Lung (tissue), 12 donors: ENCODE results near the gene STAT3. TPM values are rescaled to one million over a fixed set of nuclear protein-coding genes. Genes with fewer than 3 reads are reported as not detected.

ENCODE experiments used
- ATAC-seq: fragments of 200-7000 bp; cut with Tn5 transposase; one replicate; pipeline ENCODE4 v1.9.1; 2020; ENCODE audit warnings: moderate number of reproducible peaks; ENCODE audit not compliant: insufficient read depth, low FRiP score
- DNase-seq, 3 donors: peaks; one replicate each; pipeline ENCODE4 v3.0.0-alpha.2; 2013 to 2017
- H3K27ac ChIP-seq, 2 donors: one replicate each; pipeline ENCODE4 v1.5.1; 2013; ENCODE audit warnings: mild to moderate bottlenecking in 2 of 2, moderate library complexity in 2 of 2, control low read depth in 1 of 2, inconsistent platforms in 1 of 2, low read depth in 1 of 2, low read length in 1 of 2
- H3K27me3 ChIP-seq, 3 donors: one replicate each; pipeline ENCODE4 v1.5.1; 2013; ENCODE audit warnings: low read length in 2 of 3; ENCODE audit not compliant: control insufficient read depth in 3 of 3, insufficient read depth in 3 of 3
- H3K36me3 ChIP-seq, 4 donors: one replicate each; pipeline ENCODE4 v1.5.1; 2013; ENCODE audit warnings: low read length in 4 of 4, mild to moderate bottlenecking in 1 of 4, moderate library complexity in 1 of 4; ENCODE audit not compliant: control insufficient read depth in 4 of 4, insufficient read depth in 4 of 4
- H3K4me1 ChIP-seq, 5 donors: one replicate each; pipeline ENCODE4 v1.5.1; 2013; ENCODE audit warnings: low read length in 5 of 5, mild to moderate bottlenecking in 2 of 5, moderate library complexity in 1 of 5; ENCODE audit not compliant: control insufficient read depth in 5 of 5, insufficient read depth in 5 of 5
- H3K4me3 ChIP-seq: one replicate; pipeline ENCODE4 v1.5.1; 2013; ENCODE audit warnings: mild to moderate bottlenecking, control low read depth, moderate library complexity
- H3K9ac ChIP-seq, 2 donors: one replicate each; pipeline ENCODE4 v1.5.1; 2013; ENCODE audit warnings: low read length in 2 of 2, control low read depth in 1 of 2; ENCODE audit not compliant: insufficient read depth in 1 of 2
- H3K9me3 ChIP-seq, 4 donors: one replicate each; pipeline ENCODE4 v1.5.1; 2013; ENCODE audit warnings: low read length in 3 of 4, mild to moderate bottlenecking in 1 of 4, moderate library complexity in 1 of 4; ENCODE audit not compliant: control insufficient read depth in 4 of 4, insufficient read depth in 3 of 4
- WGBS, 2 donors: extraction: QIAGEN DNeasy Blood & Tissue Kit; methylation state at CpG; one replicate each; pipeline ENCODE4 v1.1.7; 2013; 5-methylcytosine and 5-hydroxymethylcytosine counted together
- polyA plus RNA-seq, 2 donors: library from polyadenylated mRNA; stranded (reverse); fragments of 200-250 nt; gene quantifications; one replicate each; pipeline ENCODE4 v1.2.1, GENCODE V29; 2013
- total RNA-seq, 2 donors: library from RNA; depleted of rRNA in 1 of 2; stranded (reverse); fragments of >200 nt in 1 of 2; gene quantifications; one replicate each; pipeline ENCODE4 v1.2.1, GENCODE V29; 2014 to 2021
- TF ChIP-seq, protein P1 (sequence below): IDR thresholded peaks from 2 replicates; pipeline ENCODE4 v1.5.1; 2012; ENCODE audit warnings: mild to moderate bottlenecking; ENCODE audit errors: control extremely low read depth, extremely low read depth
- donor health status: control.
- donor health status: control.
- donor health status: Bipolar disorder and iron deficiency.
- donor health status: healthy.
- donor health status: DM: yes; HTN: yes; CAD: no.

STAT3 gene
- total and polyA plus RNA-seq, 4 donors, result 69.9 to 297 (median 239) TPM

DNA sequence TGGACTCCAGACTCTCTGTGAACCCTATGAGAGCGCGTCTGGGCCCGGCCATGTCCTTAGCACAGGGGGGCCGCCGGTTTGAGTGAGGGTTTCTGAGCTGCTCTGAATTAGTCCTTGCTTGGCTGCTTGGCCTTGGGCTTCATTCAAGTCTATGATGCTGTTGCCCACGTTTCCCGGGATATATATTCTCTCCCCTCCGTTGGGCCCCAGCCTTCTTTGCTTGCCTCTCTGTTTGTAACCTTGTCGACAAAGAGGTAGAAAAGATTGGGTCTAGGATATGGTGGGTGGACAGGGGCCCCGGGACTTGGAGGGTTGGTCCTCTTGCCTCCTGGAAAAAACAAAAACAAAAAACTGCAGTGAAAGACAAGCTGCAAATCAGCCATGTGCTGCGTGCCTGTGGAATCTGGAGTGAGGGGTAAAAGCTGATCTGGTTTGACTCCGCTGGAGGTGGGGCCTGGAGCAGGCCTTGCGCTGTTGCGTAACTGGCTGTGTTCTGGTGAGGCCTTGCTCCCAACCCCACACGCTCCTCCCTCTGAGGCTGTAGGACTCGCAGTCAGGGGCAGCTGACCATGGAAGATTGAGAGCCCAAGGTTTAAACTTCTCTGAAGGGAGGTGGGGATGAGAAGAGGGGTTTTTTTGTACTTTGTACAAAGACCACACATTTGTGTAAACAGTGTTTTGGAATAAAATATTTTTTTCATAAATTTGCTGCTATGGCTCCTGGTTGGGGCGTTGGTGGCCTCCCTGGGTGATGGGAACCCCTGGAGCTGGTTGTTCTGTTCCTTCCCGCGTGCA lies 76.8 kb downstream of the STAT3 start:
- WGBS, 2 donors, result 49 to 53% methylated on average over 19 of the region's 19 CpGs
- no peaks in the 10 kb centered on the region for H3K27me3 ChIP-seq

DNA sequence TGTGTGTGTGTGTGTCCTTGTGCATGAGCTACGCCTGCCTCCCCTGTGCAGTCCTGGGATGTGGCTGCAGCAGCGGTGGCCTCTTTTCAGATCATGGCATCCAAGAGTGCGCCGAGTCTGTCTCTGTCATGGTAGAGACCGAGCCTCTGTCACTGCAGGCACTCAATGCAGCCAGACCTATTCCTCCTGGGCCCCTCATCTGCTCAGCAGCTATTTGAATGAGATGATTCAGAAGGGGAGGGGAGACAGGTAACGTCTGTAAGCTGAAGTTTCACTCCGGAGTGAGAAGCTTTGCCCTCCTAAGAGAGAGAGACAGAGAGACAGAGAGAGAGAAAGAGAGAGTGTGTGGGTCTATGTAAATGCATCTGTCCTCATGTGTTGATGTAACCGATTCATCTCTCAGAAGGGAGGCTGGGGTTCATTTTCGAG lies 77.4 kb downstream of the STAT3 start:
- no peaks in the 10 kb centered on the region for H3K27me3 ChIP-seq
- H3K9ac ChIP-seq, result peak overlapping the region in 1 of 2 donors; percentile 70
- ATAC-seq (no peak), DNase-seq (no peak)
- WGBS, 2 donors, result 71 to 75% methylated on average over 9 of the region's 9 CpGs
- H3K27ac ChIP-seq, result peak overlapping the region in 1 of 2 donors; percentile 68
- peaks cover 0 to 34% (median 24%) of the 10 kb centered on the region in 5 donors for H3K4me1 ChIP-seq
- peaks cover 7 to 60% (median 11%) of the 10 kb centered on the region in 4 donors for H3K36me3 ChIP-seq
- no peak overlapping the region for H3K4me3 ChIP-seq
- TF ChIP-seq, protein P1, sequence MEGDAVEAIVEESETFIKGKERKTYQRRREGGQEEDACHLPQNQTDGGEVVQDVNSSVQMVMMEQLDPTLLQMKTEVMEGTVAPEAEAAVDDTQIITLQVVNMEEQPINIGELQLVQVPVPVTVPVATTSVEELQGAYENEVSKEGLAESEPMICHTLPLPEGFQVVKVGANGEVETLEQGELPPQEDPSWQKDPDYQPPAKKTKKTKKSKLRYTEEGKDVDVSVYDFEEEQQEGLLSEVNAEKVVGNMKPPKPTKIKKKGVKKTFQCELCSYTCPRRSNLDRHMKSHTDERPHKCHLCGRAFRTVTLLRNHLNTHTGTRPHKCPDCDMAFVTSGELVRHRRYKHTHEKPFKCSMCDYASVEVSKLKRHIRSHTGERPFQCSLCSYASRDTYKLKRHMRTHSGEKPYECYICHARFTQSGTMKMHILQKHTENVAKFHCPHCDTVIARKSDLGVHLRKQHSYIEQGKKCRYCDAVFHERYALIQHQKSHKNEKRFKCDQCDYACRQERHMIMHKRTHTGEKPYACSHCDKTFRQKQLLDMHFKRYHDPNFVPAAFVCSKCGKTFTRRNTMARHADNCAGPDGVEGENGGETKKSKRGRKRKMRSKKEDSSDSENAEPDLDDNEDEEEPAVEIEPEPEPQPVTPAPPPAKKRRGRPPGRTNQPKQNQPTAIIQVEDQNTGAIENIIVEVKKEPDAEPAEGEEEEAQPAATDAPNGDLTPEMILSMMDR, result no peak
- no peaks in the 10 kb centered on the region for H3K9me3 ChIP-seq

More for the DNA sequence above, 76.8 kb downstream of the STAT3 start:
- TF ChIP-seq, protein P1, result no peak
- Histone ChIP-seq H3K4me1 (peaks cover 0 to 34% (median 24%) of the 10 kb centered on the region in 5 donors), H3K36me3 (peaks cover 8 to 58% (median 14%) of the 10 kb centered on the region in 4 donors), H3K9ac (peak overlapping the region in 1 of 2 donors; percentile 70), H3K27ac (peak overlapping the region; percentile 62 to 68), H3K9me3 (no peaks in the 10 kb centered on the region), H3K4me3 (no peak overlapping the region)
- ATAC-seq (peak; percentile 64), DNase-seq (peak; percentile 94 to 98 (median 96))

DNA sequence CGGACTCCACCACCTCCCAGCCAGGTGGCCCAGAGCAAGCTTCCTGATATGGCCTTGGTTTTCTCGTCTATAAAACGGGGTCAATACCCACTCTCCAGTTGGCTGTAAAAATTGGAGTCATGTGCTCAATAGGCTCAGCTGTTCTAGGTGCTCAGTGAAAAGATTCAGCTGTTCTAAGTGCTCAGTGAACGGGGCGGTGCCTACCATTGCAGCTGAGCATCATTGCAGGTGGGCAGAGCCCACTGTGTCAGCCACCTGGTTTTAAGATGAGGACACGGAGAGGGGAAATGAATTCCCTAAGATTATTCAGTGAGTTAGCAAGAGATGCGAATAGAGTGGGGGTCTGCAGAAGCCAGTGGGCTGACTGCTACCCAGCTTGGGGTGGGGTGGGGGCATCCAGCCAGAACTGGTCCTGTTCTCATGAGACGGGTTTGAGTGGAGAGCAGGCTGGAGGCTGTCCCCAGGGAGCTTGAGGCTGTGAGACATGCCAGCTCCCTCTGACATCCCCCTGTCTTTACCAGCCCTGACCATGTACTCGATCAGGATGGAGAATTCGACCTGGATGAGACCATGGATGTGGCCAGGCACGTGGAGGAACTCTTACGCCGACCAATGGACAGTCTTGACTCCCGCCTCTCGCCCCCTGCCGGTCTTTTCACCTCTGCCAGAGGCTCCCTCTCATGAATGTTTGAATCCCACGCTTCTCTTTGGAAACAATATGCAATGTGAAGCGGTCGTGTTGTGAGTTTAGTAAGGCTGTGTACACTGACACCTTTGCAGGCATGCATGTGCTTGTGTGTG lies 78.1 kb downstream of the STAT3 start:
- peaks cover 0 to 34% (median 24%) of the 10 kb centered on the region in 5 donors for H3K4me1 ChIP-seq
- H3K4me3 ChIP-seq, result no peak overlapping the region
- DNase-seq (peak in 2 of 3 donors; percentile 27 to 35), ATAC-seq (no peak)
- H3K9ac ChIP-seq, result peak overlapping the region in 1 of 2 donors; percentile 70
- peak overlapping the region in 1 of 2 donors; percentile 68 for H3K27ac ChIP-seq
- TF ChIP-seq, protein P1, result no peak
- H3K36me3 ChIP-seq, result peaks cover 2 to 61% (median 8%) of the 10 kb centered on the region in 4 donors
- H3K27me3 ChIP-seq, result no peaks in the 10 kb centered on the region
- no peaks in the 10 kb centered on the region for H3K9me3 ChIP-seq
- WGBS, 2 donors, result 81 to 87% methylated on average over 19 of the region's 19 CpGs
